T-helper 9 cell (primary cell): ENCODE measurements around the gene UCP3.

Source experiments
- DNase-seq: peaks from one replicate; pipeline ENCODE4 v3.0.0-alpha.2; 2020

The UCP3 gene

GRCh38 chr11:73977856-73978519, 30.9 kb downstream of the UCP3 start:
- no peak for DNase-seq

- no peak for DNase-seq
Measured at GRCh38 chr11:73976451-73977151, 32.3 kb downstream of the UCP3 start.

GRCh38 chr11:73975479-73975757, 33.5 kb downstream of the UCP3 start:
- no peak for DNase-seq

GRCh38 chr11:73974604-73975478, 34.0 kb downstream of the UCP3 start:
- DNase-seq = no peak

GRCh38 chr11:73972620-73973449, 36.0 kb downstream of the UCP3 start:
- DNase-seq = no peak

GRCh38 chr11:73972187-73972586, 36.7 kb downstream of the UCP3 start:
- DNase-seq = no peak

GRCh38 chr11:73971175-73971719, 37.6 kb downstream of the UCP3 start:
- no peak for DNase-seq

- DNase-seq = no peak
Measured at GRCh38 chr11:73969991-73970800, 38.7 kb downstream of the UCP3 start.

GRCh38 chr11:73969091-73969490, 39.8 kb downstream of the UCP3 start:
- DNase-seq = no peak

- DNase-seq = no peak
Measured at GRCh38 chr11:73968356-73968966, 40.4 kb downstream of the UCP3 start.

GRCh38 chr11:73965764-73966121, 43.1 kb downstream of the UCP3 start:
- DNase-seq = no peak

GRCh38 chr11:73965076-73965763, 43.7 kb downstream of the UCP3 start:
- DNase-seq = no peak

- no peak for DNase-seq
Measured at GRCh38 chr11:73963861-73964260, 45.0 kb downstream of the UCP3 start.

- no peak for DNase-seq
Measured at GRCh38 chr11:73962101-73962705, 46.7 kb downstream of the UCP3 start.

- DNase-seq = no peak
Measured at GRCh38 chr11:73961321-73961720, 47.6 kb downstream of the UCP3 start.

GRCh38 chr11:73958521-73959141, 50.3 kb downstream of the UCP3 start:
- no peak for DNase-seq

- DNase-seq = no peak
Measured at GRCh38 chr11:73957654-73958361, 51.1 kb downstream of the UCP3 start.

GRCh38 chr11:73956876-73957653, 51.8 kb downstream of the UCP3 start:
- DNase-seq = no peak
